ENCODE results near the gene KLF7. TPM values are rescaled to one million over a fixed set of nuclear protein-coding genes. Genes with fewer than 3 reads are reported as not detected.

Gene KLF7
- total and polyA plus RNA-seq, 2 donors (not counting 1 experiment from before 2014, with no cell fraction given) = 12.9 to 21.0 TPM

GRCh38 chr2:207129821-207130220, 35.9 kb downstream of the KLF7 start:
- Histone ChIP-seq H3K27ac (ENCODE audit: insufficient read depth, low read length) (no peak overlapping the region), H3K36me3 (ENCODE audit: control insufficient read depth, insufficient read depth, low read length) (no peaks in the 10 kb centered on the region), H4K20me1 (ENCODE audit: control insufficient read depth, extremely low read depth, insufficient read depth, low read length) (peaks cover under 1% of the 10 kb centered on the region), H3K4me1 (ENCODE audit: control insufficient read depth, extremely low read depth, insufficient read depth, low read length) (peaks cover 14% of the 10 kb centered on the region), H3K9me3 (ENCODE audit: control insufficient read depth, insufficient read depth, low read depth, low read length) (no peaks in the 10 kb centered on the region), H3K9ac (ENCODE audit: insufficient read depth, low read length) (no peak overlapping the region), H3K4me2 (ENCODE audit: extremely low read depth, insufficient read depth, low read length) (no peak overlapping the region), H3K4me3 (replicated peaks in 1 of 4; ENCODE audit: control extremely low read depth in 1 of 4, insufficient read depth in 1 of 4, low read depth in 3 of 4, low read length in 4 of 4) (no peak overlapping the region), H3K27me3 (ENCODE audit: control insufficient read depth, insufficient read depth, low read length) (no peaks in the 10 kb centered on the region), H3K79me2 (ENCODE audit: control insufficient read depth, insufficient read depth, low read length) (peaks cover 84% of the 10 kb centered on the region), H2AFZ (ENCODE audit: low read length) (no peak overlapping the region)
- no peak for DNase-seq (ENCODE audit: low read depth in 2 of 2)
- TF ChIP-seq EZH2 (IDR thresholded peaks at IDR 0.05; ENCODE audit: low read length, missing control alignments) (no peak), CTCF (conservative IDR thresholded peaks at IDR 0.05 in 1 of 2, IDR thresholded peaks at IDR 0.05 in 1 of 2; ENCODE audit: low read depth in 1 of 2, low read length in 2 of 2) (no peak)

DNA sequence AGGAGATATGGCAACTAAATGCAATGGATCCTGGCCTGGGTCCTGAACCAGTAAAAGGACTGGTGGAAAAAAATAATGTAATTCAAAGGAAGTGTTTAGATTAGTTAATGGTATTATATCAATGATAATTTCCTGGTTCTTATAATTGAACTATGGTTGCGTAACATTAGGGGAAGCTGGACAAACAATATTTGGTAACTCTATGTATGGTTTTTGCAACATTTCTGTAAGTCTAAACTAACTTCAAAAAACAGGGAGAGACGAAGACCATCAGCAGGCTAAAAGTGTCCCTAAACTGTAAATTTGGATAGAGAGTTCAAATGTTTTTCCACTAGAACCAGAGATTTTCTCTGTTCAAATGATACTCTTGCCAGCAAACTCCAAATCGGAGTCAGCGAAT, 36.9 kb downstream of the KLF7 start:
- TF ChIP-seq CTCF (conservative IDR thresholded peaks at IDR 0.05 in 1 of 2, IDR thresholded peaks at IDR 0.05 in 1 of 2; ENCODE audit: low read depth in 1 of 2, low read length in 2 of 2) (no peak), EZH2 (IDR thresholded peaks at IDR 0.05; ENCODE audit: low read length, missing control alignments) (no peak)
- no peak overlapping the region for H3K4me2 ChIP-seq (ENCODE audit: extremely low read depth, insufficient read depth, low read length)
- no peak overlapping the region for H3K9ac ChIP-seq (ENCODE audit: insufficient read depth, low read length)
- H3K4me1 ChIP-seq (ENCODE audit: control insufficient read depth, extremely low read depth, insufficient read depth, low read length) = peaks cover 10% of the 10 kb centered on the region
- no peak overlapping the region for H3K4me3 ChIP-seq (replicated peaks in 1 of 4; ENCODE audit: control extremely low read depth in 1 of 4, insufficient read depth in 1 of 4, low read depth in 3 of 4, low read length in 4 of 4)
- H3K27ac ChIP-seq (ENCODE audit: insufficient read depth, low read length) = no peak overlapping the region
- H2AFZ ChIP-seq (ENCODE audit: low read length) = no peak overlapping the region
- H3K36me3 ChIP-seq (ENCODE audit: control insufficient read depth, insufficient read depth, low read length) = no peaks in the 10 kb centered on the region
- DNase-seq (ENCODE audit: low read depth in 2 of 2) = no peak
- H3K79me2 ChIP-seq (ENCODE audit: control insufficient read depth, insufficient read depth, low read length) = peaks cover 87% of the 10 kb centered on the region
- H4K20me1 ChIP-seq (ENCODE audit: control insufficient read depth, extremely low read depth, insufficient read depth, low read length) = peaks cover 2% of the 10 kb centered on the region
- no peaks in the 10 kb centered on the region for H3K9me3 ChIP-seq (ENCODE audit: control insufficient read depth, insufficient read depth, low read depth, low read length)
- no peaks in the 10 kb centered on the region for H3K27me3 ChIP-seq (ENCODE audit: control insufficient read depth, insufficient read depth, low read length)

DNA sequence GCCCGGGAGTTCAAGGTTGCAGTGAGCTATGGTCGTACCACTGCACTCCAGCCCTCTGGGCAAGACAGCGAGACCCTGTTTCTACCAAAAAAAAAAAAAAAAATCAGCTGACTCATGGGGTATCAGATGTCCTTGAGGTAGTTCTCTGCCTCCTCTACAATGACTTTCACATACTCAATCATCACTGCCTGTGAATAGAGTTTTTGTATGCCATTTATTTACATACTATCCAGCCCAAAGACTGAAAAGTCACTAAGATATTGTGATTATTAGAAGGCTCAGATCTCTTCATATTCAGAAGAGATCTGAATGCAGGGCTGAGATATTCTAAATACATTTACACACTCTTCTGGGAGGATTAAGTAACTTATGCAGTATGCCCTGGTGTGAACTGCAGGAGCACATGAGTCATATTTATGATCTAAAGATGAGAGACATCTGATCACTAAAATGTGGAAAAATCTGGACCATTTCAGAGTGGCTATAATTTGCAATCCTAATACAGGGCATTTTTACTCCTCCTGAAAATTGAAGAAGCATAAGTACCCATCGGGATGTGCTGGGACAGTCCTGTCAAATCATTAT, 38.9 kb downstream of the KLF7 start:
- no peak overlapping the region for H3K27ac ChIP-seq (ENCODE audit: insufficient read depth, low read length)
- H3K4me1 ChIP-seq (ENCODE audit: control insufficient read depth, extremely low read depth, insufficient read depth, low read length) = peaks cover 17% of the 10 kb centered on the region
- H4K20me1 ChIP-seq (ENCODE audit: control insufficient read depth, extremely low read depth, insufficient read depth, low read length) = peaks cover 2% of the 10 kb centered on the region

More for the DNA sequence above, 38.9 kb downstream of the KLF7 start:
- peak in 1 of 2 donors; percentile 70 for DNase-seq (ENCODE audit: low read depth in 2 of 2)
- H3K79me2 ChIP-seq (ENCODE audit: control insufficient read depth, insufficient read depth, low read length) = peaks cover 84% of the 10 kb centered on the region
- TF ChIP-seq CTCF (conservative IDR thresholded peaks at IDR 0.05 in 1 of 2, IDR thresholded peaks at IDR 0.05 in 1 of 2; ENCODE audit: low read depth in 1 of 2, low read length in 2 of 2) = no peak
- no peak for TF ChIP-seq EZH2 (IDR thresholded peaks at IDR 0.05; ENCODE audit: low read length, missing control alignments)
- no peak overlapping the region for H3K4me3 ChIP-seq (replicated peaks in 1 of 4; ENCODE audit: control extremely low read depth in 1 of 4, insufficient read depth in 1 of 4, low read depth in 3 of 4, low read length in 4 of 4)
- H3K27me3 ChIP-seq (ENCODE audit: control insufficient read depth, insufficient read depth, low read length) = no peaks in the 10 kb centered on the region
- H3K9me3 ChIP-seq (ENCODE audit: control insufficient read depth, insufficient read depth, low read depth, low read length) = no peaks in the 10 kb centered on the region
- peaks cover 3% of the 10 kb centered on the region for H3K36me3 ChIP-seq (ENCODE audit: control insufficient read depth, insufficient read depth, low read length)
- H3K4me2 ChIP-seq (ENCODE audit: extremely low read depth, insufficient read depth, low read length) = no peak overlapping the region
- no peak overlapping the region for H2AFZ ChIP-seq (ENCODE audit: low read length)
- H3K9ac ChIP-seq (ENCODE audit: insufficient read depth, low read length) = no peak overlapping the region

Data from fibroblast of lung (primary cell).